GM23338 (cell line): ENCODE measurements around the gene NPC2. TPM values are rescaled to one million over a fixed set of nuclear protein-coding genes. Genes with fewer than 3 reads are reported as not detected.

Experiments
- ATAC-seq: fragments of 200-7000 bp; cut with Tn5 transposase; 3 replicates; pipeline ENCODE4 v1.9.1; 2020
- DNase-seq: peaks from one replicate; pipeline ENCODE4 v3.0.0-alpha.2; 2015; ENCODE audit warnings: low spot score
- H2AFZ ChIP-seq: fragments of 200-600 bp; sonication (generic); 2 replicates; pipeline ENCODE4 v1.8.0; 2016; ENCODE audit warnings: antibody characterized with exemption, mild to moderate bottlenecking, moderate library complexity
- H3F3A ChIP-seq: fragments of 200-600 bp; sonication (generic); replicated peaks from 2 replicates; pipeline ENCODE4 v1.8.0; 2017; ENCODE audit warnings: antibody characterized with exemption, mixed run types, low read depth
- H3K27ac ChIP-seq: fragments of 200-600 bp; sonication (generic); 2 replicates; pipeline ENCODE4 v1.6.1; 2016; ENCODE audit warnings: low read depth
- H3K27me3 ChIP-seq: fragments of 200-600 bp; sonication (generic); 2 replicates; pipeline ENCODE4 v1.8.0; 2016; ENCODE audit warnings: mild to moderate bottlenecking, mixed run types, moderate library complexity; ENCODE audit not compliant: insufficient read depth
- H3K36me3 ChIP-seq: fragments of 200-600 bp; sonication (generic); 2 replicates; pipeline ENCODE4 v1.8.0; 2016; ENCODE audit warnings: mild to moderate bottlenecking; ENCODE audit not compliant: insufficient read depth
- H3K4me1 ChIP-seq: fragments of 200-600 bp; sonication (generic); 2 replicates; pipeline ENCODE4 v1.8.0; 2016; ENCODE audit warnings: mild to moderate bottlenecking, moderate library complexity; ENCODE audit not compliant: insufficient read depth
- H3K4me2 ChIP-seq: fragments of 200-600 bp; sonication (generic); 2 replicates; pipeline ENCODE4 v1.7.1; 2017; ENCODE audit warnings: mixed run types
- H3K4me3 ChIP-seq: fragments of 200-600 bp; sonication (generic); 2 replicates; pipeline ENCODE4 v1.6.1; 2016; ENCODE audit warnings: mixed run types
- H3K79me2 ChIP-seq: fragments of 200-600 bp; sonication (generic); replicated peaks from 2 replicates; pipeline ENCODE4 v1.8.0; 2017; ENCODE audit warnings: mild to moderate bottlenecking; ENCODE audit not compliant: insufficient read depth
- H3K9me2 ChIP-seq: fragments of 200-600 bp; sonication (generic); 2 replicates; pipeline ENCODE4 v1.8.0; 2017; ENCODE audit not compliant: insufficient read depth
- H4K20me1 ChIP-seq: fragments of 200-600 bp; sonication (generic); replicated peaks from 2 replicates; pipeline ENCODE4 v1.8.0; 2017; ENCODE audit warnings: mild to moderate bottlenecking; ENCODE audit not compliant: insufficient read depth
- H3K27ac Mint-ChIP-seq: 2 replicates; pipeline ENCODE4 v1.8.0; 2020; ENCODE audit warnings: inconsistent platforms, mild to moderate bottlenecking, moderate library complexity, mixed read lengths
- H3K27me3 Mint-ChIP-seq: 3 replicates; pipeline ENCODE4 v1.8.0; 2022; ENCODE audit warnings: low read depth, mild to moderate bottlenecking, moderate library complexity, mixed read lengths, inconsistent platforms; ENCODE audit not compliant: insufficient read depth, poor library complexity
- H3K36me3 Mint-ChIP-seq: 3 replicates; pipeline ENCODE4 v1.8.0; 2021; ENCODE audit warnings: low read depth, mild to moderate bottlenecking, inconsistent platforms, moderate library complexity, mixed read lengths
- H3K4me1 Mint-ChIP-seq: 3 replicates; pipeline ENCODE4 v1.8.0; 2020; ENCODE audit warnings: mild to moderate bottlenecking, inconsistent platforms, mixed read lengths
- H3K4me3 Mint-ChIP-seq: 3 replicates; pipeline ENCODE4 v1.8.0; 2021; ENCODE audit warnings: moderate library complexity, mild to moderate bottlenecking, inconsistent platforms, mixed read lengths
- H3K9me3 Mint-ChIP-seq: 3 replicates; pipeline ENCODE4 v1.8.0; 2020; ENCODE audit warnings: moderate library complexity, mild to moderate bottlenecking, inconsistent platforms, mixed read lengths
- CREB1 ChIP-seq: fragments of 250-450 bp; sonication (Bioruptor Pico); IDR thresholded peaks from 2 replicates; pipeline ENCODE4 v1.5.0; 2020; ENCODE audit warnings: low read depth, mild to moderate bottlenecking, moderate library complexity
- EZH2 ChIP-seq: fragments of 200-600 bp; sonication (generic); IDR thresholded peaks from one replicate; pipeline ENCODE4 v1.8.0; 2017; ENCODE audit warnings: antibody characterized with exemption, mild to moderate bottlenecking, low read depth; ENCODE audit not compliant: unreplicated experiment
- JUNB ChIP-seq: IDR thresholded peaks from one replicate; pipeline ENCODE4 v1.6.1; 2016; ENCODE audit warnings: antibody characterized with exemption; ENCODE audit not compliant: unreplicated experiment
- NANOG ChIP-seq: IDR thresholded peaks from 2 replicates; pipeline ENCODE4 v1.6.1; 2016; ENCODE audit warnings: antibody characterized with exemption, borderline replicate concordance
- POLR2AphosphoS5 ChIP-seq: IDR thresholded peaks from 2 replicates; pipeline ENCODE4 v1.6.1; 2016; ENCODE audit warnings: antibody characterized with exemption, low read depth
- STAT1 ChIP-seq: IDR thresholded peaks from one replicate; pipeline ENCODE4 v1.6.1; 2016; ENCODE audit warnings: antibody characterized with exemption; ENCODE audit not compliant: unreplicated experiment
- ZNF114 ChIP-seq: fragments of 250-450 bp; sonication (Bioruptor Pico); IDR thresholded peaks from 2 replicates; pipeline ENCODE4 v1.5.0; 2020; ENCODE audit warnings: mild to moderate bottlenecking, moderate library complexity
- ZNF331 ChIP-seq: fragments of 250-450 bp; sonication (Bioruptor Pico); IDR thresholded peaks from 2 replicates; pipeline ENCODE4 v1.5.0; 2020; ENCODE audit warnings: low read depth, mild to moderate bottlenecking, moderate library complexity
- polyA plus RNA-seq: library from polyadenylated mRNA; unstranded; fragments of >200 nt; fragmentation: Nextera tagmentation; extraction: Ambion mirVana; gene quantifications from 2 replicates; pipeline ENCODE4 v1.2.1, GENCODE V29; 2016
- total RNA-seq: library from RNA; depleted of rRNA; stranded (reverse); fragments of >200 nt; shearing (Covaris generic); gene quantifications from 2 replicates; pipeline ENCODE4 v1.2.3, GENCODE V29; 2014
- TF ChIP-seq, protein P1 (sequence below): IDR thresholded peaks from one replicate; pipeline ENCODE4 v1.6.1; 2018; ENCODE audit warnings: antibody characterized with exemption; ENCODE audit not compliant: unreplicated experiment
- TF ChIP-seq, protein P2 (sequence below): IDR thresholded peaks from 2 replicates; pipeline ENCODE4 v1.6.1; 2016; ENCODE audit warnings: antibody characterized with exemption

NPC2 gene
- total and polyA plus RNA-seq, 2 experiments from 2014 or later = 287 to 344 TPM

DNA sequence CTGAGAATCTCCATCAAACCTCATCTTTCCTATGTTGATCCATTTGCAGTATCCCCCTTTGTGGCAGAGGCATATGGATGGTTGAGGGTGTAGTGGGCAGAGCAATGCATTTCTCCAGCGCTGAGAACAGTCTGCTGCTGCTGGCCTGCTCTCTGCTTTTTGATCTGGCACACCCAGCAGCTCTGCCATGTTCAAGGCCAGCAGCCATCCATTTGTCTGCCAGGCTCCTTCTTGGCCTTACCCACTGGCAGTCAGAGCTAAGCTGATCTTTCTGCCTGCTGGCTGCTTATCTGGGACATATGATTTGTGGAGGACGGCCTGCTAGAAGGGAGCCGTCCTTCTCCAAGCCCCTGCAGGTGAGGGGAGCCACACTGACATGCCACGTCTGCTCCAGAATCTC lies 17.0 kb downstream of the NPC2 start (continued):
- TF ChIP-seq, protein P1, sequence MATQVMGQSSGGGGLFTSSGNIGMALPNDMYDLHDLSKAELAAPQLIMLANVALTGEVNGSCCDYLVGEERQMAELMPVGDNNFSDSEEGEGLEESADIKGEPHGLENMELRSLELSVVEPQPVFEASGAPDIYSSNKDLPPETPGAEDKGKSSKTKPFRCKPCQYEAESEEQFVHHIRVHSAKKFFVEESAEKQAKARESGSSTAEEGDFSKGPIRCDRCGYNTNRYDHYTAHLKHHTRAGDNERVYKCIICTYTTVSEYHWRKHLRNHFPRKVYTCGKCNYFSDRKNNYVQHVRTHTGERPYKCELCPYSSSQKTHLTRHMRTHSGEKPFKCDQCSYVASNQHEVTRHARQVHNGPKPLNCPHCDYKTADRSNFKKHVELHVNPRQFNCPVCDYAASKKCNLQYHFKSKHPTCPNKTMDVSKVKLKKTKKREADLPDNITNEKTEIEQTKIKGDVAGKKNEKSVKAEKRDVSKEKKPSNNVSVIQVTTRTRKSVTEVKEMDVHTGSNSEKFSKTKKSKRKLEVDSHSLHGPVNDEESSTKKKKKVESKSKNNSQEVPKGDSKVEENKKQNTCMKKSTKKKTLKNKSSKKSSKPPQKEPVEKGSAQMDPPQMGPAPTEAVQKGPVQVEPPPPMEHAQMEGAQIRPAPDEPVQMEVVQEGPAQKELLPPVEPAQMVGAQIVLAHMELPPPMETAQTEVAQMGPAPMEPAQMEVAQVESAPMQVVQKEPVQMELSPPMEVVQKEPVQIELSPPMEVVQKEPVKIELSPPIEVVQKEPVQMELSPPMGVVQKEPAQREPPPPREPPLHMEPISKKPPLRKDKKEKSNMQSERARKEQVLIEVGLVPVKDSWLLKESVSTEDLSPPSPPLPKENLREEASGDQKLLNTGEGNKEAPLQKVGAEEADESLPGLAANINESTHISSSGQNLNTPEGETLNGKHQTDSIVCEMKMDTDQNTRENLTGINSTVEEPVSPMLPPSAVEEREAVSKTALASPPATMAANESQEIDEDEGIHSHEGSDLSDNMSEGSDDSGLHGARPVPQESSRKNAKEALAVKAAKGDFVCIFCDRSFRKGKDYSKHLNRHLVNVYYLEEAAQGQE = no peak
- TF ChIP-seq ZNF114 (CRISPR knock-in tag) (no peak), JUNB (no peak), STAT1 (no peak)
- TF ChIP-seq, protein P2, sequence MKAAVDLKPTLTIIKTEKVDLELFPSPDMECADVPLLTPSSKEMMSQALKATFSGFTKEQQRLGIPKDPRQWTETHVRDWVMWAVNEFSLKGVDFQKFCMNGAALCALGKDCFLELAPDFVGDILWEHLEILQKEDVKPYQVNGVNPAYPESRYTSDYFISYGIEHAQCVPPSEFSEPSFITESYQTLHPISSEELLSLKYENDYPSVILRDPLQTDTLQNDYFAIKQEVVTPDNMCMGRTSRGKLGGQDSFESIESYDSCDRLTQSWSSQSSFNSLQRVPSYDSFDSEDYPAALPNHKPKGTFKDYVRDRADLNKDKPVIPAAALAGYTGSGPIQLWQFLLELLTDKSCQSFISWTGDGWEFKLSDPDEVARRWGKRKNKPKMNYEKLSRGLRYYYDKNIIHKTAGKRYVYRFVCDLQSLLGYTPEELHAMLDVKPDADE = no peak

DNA sequence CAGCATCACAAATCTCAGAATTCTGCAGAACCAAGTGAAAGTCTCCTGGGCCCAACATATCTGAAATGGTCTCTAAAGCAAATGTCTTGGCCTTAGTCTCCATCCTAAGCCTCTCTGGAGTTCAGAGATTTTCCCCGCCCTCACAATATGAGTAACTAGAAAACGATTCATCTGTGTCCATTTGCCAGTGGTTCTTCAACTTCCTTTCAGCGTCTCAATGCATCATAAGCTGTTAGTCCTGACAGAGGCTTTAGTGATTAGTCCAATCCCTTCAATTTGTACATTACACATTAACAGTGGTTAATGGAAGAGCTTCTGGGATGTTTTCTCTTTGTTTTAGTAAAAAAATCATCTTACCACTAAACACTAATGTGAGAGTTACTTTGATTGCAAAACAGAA lies 17.4 kb downstream of the NPC2 start:
- TF ChIP-seq CREB1 = no peak
- no peak for TF ChIP-seq ZNF114 (CRISPR knock-in tag)
- no peak for TF ChIP-seq NANOG
- TF ChIP-seq POLR2AphosphoS5 = no peak
- TF ChIP-seq, protein P2 = no peak
- no peak for TF ChIP-seq ZNF331 (CRISPR knock-in tag)
- TF ChIP-seq, protein P1 = no peak
- no peak for TF ChIP-seq EZH2
- no peak overlapping the region for H3K4me3 Mint-ChIP-seq
- H2AFZ ChIP-seq = no peak overlapping the region

More for the DNA sequence above, 17.4 kb downstream of the NPC2 start:
- DNase-seq (no peak), ATAC-seq (no peak)
- Histone ChIP-seq H3K79me2 (no peaks in the 10 kb centered on the region), H3F3A (peaks cover 7% of the 10 kb centered on the region; the same call in 1 of the 2 replicates), H3K4me1 (no peaks in the 10 kb centered on the region), H3K9me2 (no peaks in the 10 kb centered on the region), H3K4me3 (no peak overlapping the region), H3K36me3 (peaks cover 17% of the 10 kb centered on the region; the same call in 1 of the 2 replicates), H4K20me1 (0 out of 2 replicates have a peak, but pooled peaks cover 8% of the 10 kb centered on the region), H3K27me3 (no peaks in the 10 kb centered on the region), H3K4me2 (no peak overlapping the region), H3K27ac (0 out of 2 replicates have a peak overlapping the region, but pooled peaks have one; percentile 60)
- H3K9me3 Mint-ChIP-seq = no peaks in the 10 kb centered on the region
- H3K36me3 Mint-ChIP-seq = peaks cover 10% of the 10 kb centered on the region; the same call in 2 of the 3 replicates
- H3K27ac Mint-ChIP-seq = no peak overlapping the region
- H3K27me3 Mint-ChIP-seq = peaks cover 5% of the 10 kb centered on the region
- peaks cover 23% of the 10 kb centered on the region for H3K4me1 Mint-ChIP-seq
